Testis (tissue), 2 donors: Measurements from ENCODE around the gene HCLS1.

Experiments
- POLR2A ChIP-seq: fragments of 450-650 bp; IDR thresholded peaks from one replicate; pipeline ENCODE4 v1.6.1; 2017; ENCODE audit warnings: antibody characterized with exemption, mild to moderate bottlenecking, moderate library complexity
- TF ChIP-seq, protein P1 (sequence below), 3 experiments: fragments of 450-650 bp in 2 of 3; fragments of 200-600 bp in 1 of 3; sonication (generic) in 1 of 3; IDR thresholded peaks; one replicate each; pipeline ENCODE4 v1.5.1; 2016 to 2019; ENCODE audit warnings: antibody characterized with exemption in 3 of 3, mild to moderate bottlenecking in 2 of 3, moderate library complexity in 1 of 3

DNA sequence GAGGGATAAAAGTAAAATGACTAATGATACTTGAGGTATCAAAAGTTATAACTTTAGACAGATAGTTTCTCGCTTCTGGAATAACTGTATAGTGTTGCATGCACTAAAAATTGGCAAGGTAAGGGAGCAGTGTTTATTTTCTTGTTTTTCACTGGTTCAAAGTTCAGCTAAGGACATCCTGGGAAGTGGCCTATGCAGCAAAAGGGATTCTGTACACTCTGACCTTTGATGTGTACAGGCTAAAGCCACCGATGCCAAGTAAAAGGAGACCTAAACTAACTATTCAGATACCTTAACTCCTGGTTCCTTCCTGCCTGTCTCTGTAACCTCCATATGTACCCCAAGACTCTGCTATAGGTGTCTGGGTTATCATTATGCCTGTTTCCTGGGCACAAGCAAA, 65.9 kb downstream of the HCLS1 start:
- TF ChIP-seq, protein P1, sequence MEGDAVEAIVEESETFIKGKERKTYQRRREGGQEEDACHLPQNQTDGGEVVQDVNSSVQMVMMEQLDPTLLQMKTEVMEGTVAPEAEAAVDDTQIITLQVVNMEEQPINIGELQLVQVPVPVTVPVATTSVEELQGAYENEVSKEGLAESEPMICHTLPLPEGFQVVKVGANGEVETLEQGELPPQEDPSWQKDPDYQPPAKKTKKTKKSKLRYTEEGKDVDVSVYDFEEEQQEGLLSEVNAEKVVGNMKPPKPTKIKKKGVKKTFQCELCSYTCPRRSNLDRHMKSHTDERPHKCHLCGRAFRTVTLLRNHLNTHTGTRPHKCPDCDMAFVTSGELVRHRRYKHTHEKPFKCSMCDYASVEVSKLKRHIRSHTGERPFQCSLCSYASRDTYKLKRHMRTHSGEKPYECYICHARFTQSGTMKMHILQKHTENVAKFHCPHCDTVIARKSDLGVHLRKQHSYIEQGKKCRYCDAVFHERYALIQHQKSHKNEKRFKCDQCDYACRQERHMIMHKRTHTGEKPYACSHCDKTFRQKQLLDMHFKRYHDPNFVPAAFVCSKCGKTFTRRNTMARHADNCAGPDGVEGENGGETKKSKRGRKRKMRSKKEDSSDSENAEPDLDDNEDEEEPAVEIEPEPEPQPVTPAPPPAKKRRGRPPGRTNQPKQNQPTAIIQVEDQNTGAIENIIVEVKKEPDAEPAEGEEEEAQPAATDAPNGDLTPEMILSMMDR (IDR thresholded peaks at IDR 0.05): no peak
- no peak for TF ChIP-seq POLR2A
